ENCODE data around the gene MAP2K6.

The MAP2K6 gene

DNA sequence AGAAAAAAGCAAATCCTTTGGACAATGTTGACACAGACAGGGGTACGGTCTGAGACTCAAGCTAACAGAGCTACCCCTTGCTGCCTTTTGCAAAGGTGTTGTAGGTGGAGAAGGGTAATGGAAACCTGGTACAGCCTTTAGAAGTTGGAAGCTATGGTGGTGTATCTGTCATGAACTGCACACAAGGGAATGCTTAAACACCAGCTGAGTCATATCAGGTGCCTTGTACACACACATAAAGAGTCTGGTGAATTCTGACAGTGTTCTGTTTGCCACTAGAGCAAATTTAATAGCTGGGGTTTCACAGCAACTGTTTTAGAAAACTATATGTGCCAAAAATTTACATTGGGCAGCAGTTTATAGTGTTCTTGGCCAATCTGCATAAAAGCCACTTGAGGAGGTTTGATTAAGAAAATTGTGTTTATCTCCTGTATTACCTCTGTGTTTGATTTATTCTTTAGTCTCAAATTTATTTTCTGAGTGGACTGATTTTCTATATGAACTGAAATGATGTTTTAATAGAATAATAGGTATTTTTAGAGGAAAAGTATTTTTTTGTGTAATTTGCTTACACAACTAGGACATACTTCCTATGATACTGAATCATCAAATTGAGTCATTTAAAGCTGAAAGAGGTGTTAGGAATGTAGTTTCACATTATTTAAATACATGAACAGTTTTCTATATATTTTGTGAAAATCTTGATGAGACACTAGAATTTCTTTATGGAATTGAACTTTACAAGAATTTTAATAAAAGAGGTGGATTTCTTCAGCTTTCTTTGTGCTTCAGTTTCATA lies 136.9 kb downstream of the MAP2K6 start:
- no peak overlapping the region for H3K9ac ChIP-seq (ENCODE audit: low read depth, low read length)
- no peak overlapping the region for H3K27ac ChIP-seq (ENCODE audit: low read length)
- no peaks in the 10 kb centered on the region for H3K9me3 ChIP-seq (ENCODE audit: insufficient read depth, low read depth, low read length)
- H3K36me3 ChIP-seq (ENCODE audit: insufficient read depth, low read depth, low read length): peaks cover 12% of the 10 kb centered on the region; the same call in 1 of the 2 replicates
- no peak overlapping the region for H3K4me3 ChIP-seq (ENCODE audit: low read length)
- H3K4me1 ChIP-seq (ENCODE audit: insufficient read depth, low read length): peaks cover 8% of the 10 kb centered on the region; the same call in 1 of the 2 replicates
- H3K27me3 ChIP-seq (ENCODE audit: insufficient read depth, low read length): no peaks in the 10 kb centered on the region

DNA sequence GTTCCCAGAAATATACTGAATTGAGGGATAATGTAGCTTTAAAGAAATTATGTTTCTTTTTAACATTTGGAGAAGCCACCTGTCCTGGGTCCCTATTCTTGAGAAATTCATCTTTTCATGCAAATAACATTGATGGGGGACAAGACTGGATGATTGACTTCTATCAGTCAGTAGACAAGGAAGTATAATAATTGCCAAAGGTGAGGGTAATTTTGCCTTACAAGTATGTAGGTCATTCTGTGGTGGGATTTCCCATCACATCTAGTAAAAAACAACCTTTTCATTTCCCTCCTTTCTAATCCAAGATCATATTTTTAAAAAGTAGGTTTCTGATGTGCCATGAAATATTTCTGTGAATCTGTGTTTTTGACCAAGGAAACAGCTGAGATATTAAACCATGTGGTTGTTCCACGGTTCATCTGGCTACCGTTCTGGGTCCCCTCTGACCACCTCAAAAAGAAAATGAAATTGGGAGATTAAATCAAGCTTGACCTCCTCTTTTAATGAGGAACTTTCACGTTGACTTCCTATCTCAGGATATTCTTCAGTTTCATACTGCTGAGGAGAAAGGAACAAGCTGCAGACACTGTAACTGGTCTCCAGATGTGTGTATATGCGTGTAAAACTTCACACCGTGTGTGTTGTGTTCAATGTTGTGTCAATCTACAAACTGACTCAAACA lies 138.6 kb downstream of the MAP2K6 start:
- Histone ChIP-seq H3K36me3 (ENCODE audit: insufficient read depth, low read depth, low read length) (peaks cover 12% of the 10 kb centered on the region; the same call in 1 of the 2 replicates), H3K27me3 (ENCODE audit: insufficient read depth, low read length) (no peaks in the 10 kb centered on the region), H3K9me3 (ENCODE audit: insufficient read depth, low read depth, low read length) (no peaks in the 10 kb centered on the region), H3K9ac (ENCODE audit: low read depth, low read length) (no peak overlapping the region), H3K27ac (ENCODE audit: low read length) (no peak overlapping the region), H3K4me1 (ENCODE audit: insufficient read depth, low read length) (no peaks in the 10 kb centered on the region), H3K4me3 (ENCODE audit: low read length) (no peak overlapping the region)

DNA sequence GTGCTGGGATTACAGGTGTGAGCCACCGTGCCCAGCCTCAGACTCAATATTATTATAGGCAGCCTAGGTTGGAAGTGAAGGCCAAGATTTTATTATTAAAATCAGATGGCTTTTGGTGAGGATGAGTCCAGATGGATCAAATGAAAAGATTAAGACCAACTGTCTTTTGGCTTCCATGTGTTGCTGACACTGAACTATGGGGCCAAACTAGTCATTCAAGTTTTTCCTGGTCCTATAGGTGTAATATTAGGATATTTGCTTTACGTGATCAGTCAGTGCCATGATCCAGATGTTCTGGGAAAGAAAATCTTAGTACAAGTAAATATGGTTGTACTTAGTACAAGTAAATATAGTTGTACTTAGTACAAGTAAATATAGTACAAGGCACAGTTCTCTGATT lies 140.6 kb downstream of the MAP2K6 start:
- no peaks in the 10 kb centered on the region for H3K9me3 ChIP-seq (ENCODE audit: insufficient read depth, low read depth, low read length)
- no peaks in the 10 kb centered on the region for H3K4me1 ChIP-seq (ENCODE audit: insufficient read depth, low read length)
- H3K4me3 ChIP-seq (ENCODE audit: low read length): no peak overlapping the region
- no peak overlapping the region for H3K9ac ChIP-seq (ENCODE audit: low read depth, low read length)
- H3K27ac ChIP-seq (ENCODE audit: low read length): no peak overlapping the region
- H3K36me3 ChIP-seq (ENCODE audit: insufficient read depth, low read depth, low read length): peaks cover 12% of the 10 kb centered on the region; the same call in 1 of the 2 replicates
- H3K27me3 ChIP-seq (ENCODE audit: insufficient read depth, low read length): no peaks in the 10 kb centered on the region

DNA sequence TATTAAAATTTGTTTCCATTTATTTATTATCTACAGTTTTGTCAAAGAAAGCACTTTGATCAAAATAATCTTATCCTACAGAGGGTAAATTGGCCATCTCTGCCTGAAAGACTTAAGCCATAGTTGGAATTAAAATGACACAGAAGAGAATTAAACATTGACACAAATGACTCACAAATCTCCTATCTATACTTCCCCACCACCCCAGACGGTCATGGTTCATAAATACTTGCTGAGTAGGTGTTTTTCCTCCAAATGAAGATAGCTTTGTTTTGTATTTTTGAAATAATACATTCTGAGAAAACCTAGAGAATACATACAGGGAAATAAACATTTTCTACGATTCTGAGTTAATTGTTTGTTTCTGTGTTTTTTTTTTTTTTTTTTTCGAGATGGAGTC lies 142.8 kb downstream of the MAP2K6 start:
- Histone ChIP-seq H3K36me3 (ENCODE audit: insufficient read depth, low read depth, low read length) (peaks cover 12% of the 10 kb centered on the region; the same call in 1 of the 2 replicates), H3K4me3 (ENCODE audit: low read length) (no peak overlapping the region), H3K9ac (ENCODE audit: low read depth, low read length) (no peak overlapping the region), H3K4me1 (ENCODE audit: insufficient read depth, low read length) (no peaks in the 10 kb centered on the region), H3K9me3 (ENCODE audit: insufficient read depth, low read depth, low read length) (no peaks in the 10 kb centered on the region), H3K27ac (ENCODE audit: low read length) (no peak overlapping the region), H3K27me3 (ENCODE audit: insufficient read depth, low read length) (no peaks in the 10 kb centered on the region)

DNA sequence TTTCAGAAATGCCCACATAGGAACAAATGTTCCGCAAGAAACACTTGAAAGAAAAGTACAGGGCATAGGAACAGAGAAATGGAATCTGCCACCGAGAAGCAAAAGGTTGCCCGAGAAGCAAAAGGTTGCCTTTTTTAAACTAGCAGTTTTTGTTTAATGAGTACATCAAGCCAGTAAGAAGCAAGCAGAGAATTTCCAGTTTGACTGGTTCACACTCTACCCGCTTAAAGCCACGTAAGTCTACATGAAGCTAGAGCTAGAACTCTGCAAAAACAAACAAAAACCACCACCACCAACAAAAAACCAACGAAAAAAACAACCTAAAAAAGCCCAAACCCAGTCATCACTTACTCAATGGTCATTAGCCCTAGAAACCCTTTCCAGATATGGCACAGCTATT lies 144.3 kb downstream of the MAP2K6 start:
- Histone ChIP-seq H3K9ac (ENCODE audit: low read depth, low read length) (no peak overlapping the region), H3K36me3 (ENCODE audit: insufficient read depth, low read depth, low read length) (0 out of 2 replicates have a peak, but pooled peaks cover under 1% of the 10 kb centered on the region), H3K27me3 (ENCODE audit: insufficient read depth, low read length) (no peaks in the 10 kb centered on the region), H3K4me1 (ENCODE audit: insufficient read depth, low read length) (no peaks in the 10 kb centered on the region), H3K9me3 (ENCODE audit: insufficient read depth, low read depth, low read length) (no peaks in the 10 kb centered on the region), H3K27ac (ENCODE audit: low read length) (no peak overlapping the region), H3K4me3 (ENCODE audit: low read length) (no peak overlapping the region)

DNA sequence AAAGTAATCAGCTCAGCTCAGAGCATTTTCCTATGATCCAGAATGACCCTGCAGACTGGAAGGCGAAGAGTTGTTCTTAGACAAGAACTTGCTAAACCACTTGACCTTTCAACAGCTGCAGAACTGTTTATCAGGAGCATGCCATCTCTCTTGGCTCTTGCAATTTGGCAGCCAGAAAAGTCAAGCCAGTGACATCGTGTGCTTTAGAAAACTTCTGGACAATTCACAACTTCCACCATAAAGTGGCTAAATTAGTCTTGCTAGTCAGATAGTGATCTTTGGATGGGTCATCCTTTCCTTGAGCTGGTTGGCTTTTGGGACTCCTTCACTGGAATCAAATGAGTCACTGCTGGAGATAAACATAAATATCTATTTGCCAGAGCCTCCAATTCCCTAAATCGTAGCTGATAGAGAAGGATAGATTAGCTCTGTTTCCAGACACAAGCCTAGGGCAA lies 146.5 kb downstream of the MAP2K6 start:
- H3K9me3 ChIP-seq (ENCODE audit: insufficient read depth, low read depth, low read length): no peaks in the 10 kb centered on the region
- H3K27me3 ChIP-seq (ENCODE audit: insufficient read depth, low read length): no peaks in the 10 kb centered on the region
- H3K4me3 ChIP-seq (ENCODE audit: low read length): no peak overlapping the region
- no peak overlapping the region for H3K9ac ChIP-seq (ENCODE audit: low read depth, low read length)
- no peaks in the 10 kb centered on the region for H3K4me1 ChIP-seq (ENCODE audit: insufficient read depth, low read length)
- no peak overlapping the region for H3K27ac ChIP-seq (ENCODE audit: low read length)
- H3K36me3 ChIP-seq (ENCODE audit: insufficient read depth, low read depth, low read length): no peaks in the 10 kb centered on the region

DNA sequence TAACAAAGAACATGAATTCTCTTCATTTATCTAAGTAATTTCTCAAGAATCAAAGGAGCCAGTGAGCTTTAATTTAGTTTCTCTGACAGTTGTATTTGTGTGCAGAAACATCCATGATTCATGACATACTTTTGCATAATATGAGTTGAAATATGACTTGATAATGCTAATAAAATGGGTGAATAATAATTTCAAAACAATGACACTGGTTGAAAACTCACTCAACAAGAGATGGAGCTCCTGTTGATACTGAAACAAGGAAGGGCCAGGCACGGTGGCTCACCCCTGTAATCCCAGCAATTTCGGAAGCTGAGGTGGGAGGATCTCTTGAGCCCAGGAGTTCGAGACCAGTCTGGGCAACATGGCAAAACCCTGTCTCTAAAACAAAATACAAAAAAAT lies 147.0 kb downstream of the MAP2K6 start:
- no peaks in the 10 kb centered on the region for H3K9me3 ChIP-seq (ENCODE audit: insufficient read depth, low read depth, low read length)
- no peak overlapping the region for H3K27ac ChIP-seq (ENCODE audit: low read length)

DNA sequence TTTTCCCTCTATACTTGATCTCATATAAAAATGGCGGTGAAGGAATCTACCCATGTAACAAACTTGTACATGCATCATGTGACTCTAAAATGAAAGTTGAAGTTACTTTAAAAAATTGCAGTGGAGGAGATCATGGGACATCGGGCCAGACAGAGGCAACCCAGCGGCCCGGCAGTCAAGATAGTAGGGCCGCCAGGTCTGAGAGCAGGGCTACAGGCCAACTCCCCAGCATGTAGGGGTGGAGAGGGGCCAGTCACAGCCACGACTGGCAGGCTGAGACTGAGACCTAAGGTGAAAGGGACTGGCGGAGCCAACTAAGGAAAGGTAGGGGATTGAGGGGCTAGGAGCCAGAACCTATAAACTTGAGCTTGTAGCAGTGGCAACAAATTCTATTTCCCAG lies 150.9 kb downstream of the MAP2K6 start:
- H3K9ac ChIP-seq (ENCODE audit: low read depth, low read length): no peak overlapping the region
- no peaks in the 10 kb centered on the region for H3K27me3 ChIP-seq (ENCODE audit: insufficient read depth, low read length)
- H3K4me1 ChIP-seq (ENCODE audit: insufficient read depth, low read length): no peaks in the 10 kb centered on the region
- no peaks in the 10 kb centered on the region for H3K9me3 ChIP-seq (ENCODE audit: insufficient read depth, low read depth, low read length)
- no peak overlapping the region for H3K4me3 ChIP-seq (ENCODE audit: low read length)
- H3K36me3 ChIP-seq (ENCODE audit: insufficient read depth, low read depth, low read length): no peaks in the 10 kb centered on the region
- no peak overlapping the region for H3K27ac ChIP-seq (ENCODE audit: low read length)

More for the DNA sequence above, 147.0 kb downstream of the MAP2K6 start:
- no peaks in the 10 kb centered on the region for H3K4me1 ChIP-seq (ENCODE audit: insufficient read depth, low read length)
- no peak overlapping the region for H3K4me3 ChIP-seq (ENCODE audit: low read length)
- H3K36me3 ChIP-seq (ENCODE audit: insufficient read depth, low read depth, low read length): no peaks in the 10 kb centered on the region
- no peaks in the 10 kb centered on the region for H3K27me3 ChIP-seq (ENCODE audit: insufficient read depth, low read length)
- H3K9ac ChIP-seq (ENCODE audit: low read depth, low read length): no peak overlapping the region

DNA sequence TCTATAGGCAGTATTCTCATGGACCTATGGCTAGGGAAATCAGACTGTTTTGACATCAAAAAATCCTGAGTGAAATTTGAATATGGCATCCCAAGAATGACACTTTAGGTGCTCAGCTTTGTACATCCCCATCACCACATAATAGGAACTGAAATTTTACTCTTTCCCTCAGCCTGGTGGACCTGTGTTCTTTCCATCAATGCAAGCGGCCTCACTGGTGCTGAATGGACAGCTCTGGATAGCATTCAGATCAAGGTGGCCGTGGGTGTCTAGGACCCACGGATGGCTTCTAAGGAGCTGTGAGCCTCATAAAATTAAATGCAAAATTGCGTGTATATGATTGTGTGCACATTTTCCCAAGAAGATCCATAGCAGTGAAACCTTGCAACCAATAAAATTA lies 152.6 kb downstream of the MAP2K6 start:
- Histone ChIP-seq H3K9ac (ENCODE audit: low read depth, low read length) (no peak overlapping the region), H3K4me3 (ENCODE audit: low read length) (no peak overlapping the region), H3K9me3 (ENCODE audit: insufficient read depth, low read depth, low read length) (no peaks in the 10 kb centered on the region), H3K27me3 (ENCODE audit: insufficient read depth, low read length) (no peaks in the 10 kb centered on the region), H3K4me1 (ENCODE audit: insufficient read depth, low read length) (no peaks in the 10 kb centered on the region), H3K36me3 (ENCODE audit: insufficient read depth, low read depth, low read length) (no peaks in the 10 kb centered on the region), H3K27ac (ENCODE audit: low read length) (no peak overlapping the region)

DNA sequence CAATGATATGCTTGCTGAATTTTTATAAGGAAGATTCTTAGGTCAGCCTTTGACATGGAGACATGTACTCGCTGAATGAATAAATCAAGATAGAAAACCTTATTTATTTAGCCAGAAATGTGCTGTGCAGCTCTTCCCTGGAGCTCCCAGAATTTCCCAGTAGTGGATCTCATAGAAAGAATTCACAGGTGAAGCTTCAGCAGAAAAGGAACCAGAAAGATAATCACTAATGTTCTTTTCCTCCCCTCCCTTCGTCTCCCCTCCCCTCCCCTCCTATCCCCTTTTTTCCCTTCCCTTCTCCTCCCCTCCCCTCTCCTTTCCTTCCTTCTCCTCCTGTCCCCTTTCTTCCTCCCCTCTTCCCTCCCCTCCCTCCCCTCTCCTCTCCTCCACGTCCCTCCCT lies 158.2 kb downstream of the MAP2K6 start:
- H3K9me3 ChIP-seq (ENCODE audit: insufficient read depth, low read depth, low read length): no peaks in the 10 kb centered on the region
- H3K9ac ChIP-seq (ENCODE audit: low read depth, low read length): no peak overlapping the region
- no peaks in the 10 kb centered on the region for H3K36me3 ChIP-seq (ENCODE audit: insufficient read depth, low read depth, low read length)
- no peak overlapping the region for H3K4me3 ChIP-seq (ENCODE audit: low read length)
- no peaks in the 10 kb centered on the region for H3K27me3 ChIP-seq (ENCODE audit: insufficient read depth, low read length)
- no peak overlapping the region for H3K27ac ChIP-seq (ENCODE audit: low read length)
- H3K4me1 ChIP-seq (ENCODE audit: insufficient read depth, low read length): peaks cover 10% of the 10 kb centered on the region; the same call in 1 of the 2 replicates

DNA sequence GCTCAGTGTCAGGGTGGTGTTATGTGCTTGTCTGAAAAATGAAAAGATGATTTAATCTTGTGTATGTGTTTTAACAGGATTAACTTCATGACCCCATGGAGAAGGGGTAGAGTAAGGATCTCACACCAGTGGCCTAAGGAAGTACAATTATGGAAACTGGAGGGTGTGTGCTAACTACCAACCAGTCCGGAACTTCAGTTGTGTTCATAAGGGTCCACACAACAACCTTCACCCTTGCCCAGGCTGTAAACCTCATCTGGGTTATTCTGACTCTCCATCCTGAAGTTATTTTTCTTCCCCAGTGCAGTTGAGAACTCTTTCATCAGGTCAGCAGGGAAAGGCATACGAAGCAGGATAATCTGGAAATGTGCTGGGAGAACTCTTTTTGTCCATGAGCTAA lies 158.9 kb downstream of the MAP2K6 start:
- Histone ChIP-seq H3K9ac (ENCODE audit: low read depth, low read length) (no peak overlapping the region), H3K27ac (ENCODE audit: low read length) (no peak overlapping the region)

More for the DNA sequence above, 158.9 kb downstream of the MAP2K6 start:
- no peaks in the 10 kb centered on the region for H3K36me3 ChIP-seq (ENCODE audit: insufficient read depth, low read depth, low read length)
- no peak overlapping the region for H3K4me3 ChIP-seq (ENCODE audit: low read length)
- no peaks in the 10 kb centered on the region for H3K9me3 ChIP-seq (ENCODE audit: insufficient read depth, low read depth, low read length)
- H3K27me3 ChIP-seq (ENCODE audit: insufficient read depth, low read length): no peaks in the 10 kb centered on the region
- H3K4me1 ChIP-seq (ENCODE audit: insufficient read depth, low read length): peaks cover 10% of the 10 kb centered on the region; the same call in 1 of the 2 replicates

Data from iPS-20b (cell line).